ENCODE results near the gene RPGRIP1L.

DNA sequence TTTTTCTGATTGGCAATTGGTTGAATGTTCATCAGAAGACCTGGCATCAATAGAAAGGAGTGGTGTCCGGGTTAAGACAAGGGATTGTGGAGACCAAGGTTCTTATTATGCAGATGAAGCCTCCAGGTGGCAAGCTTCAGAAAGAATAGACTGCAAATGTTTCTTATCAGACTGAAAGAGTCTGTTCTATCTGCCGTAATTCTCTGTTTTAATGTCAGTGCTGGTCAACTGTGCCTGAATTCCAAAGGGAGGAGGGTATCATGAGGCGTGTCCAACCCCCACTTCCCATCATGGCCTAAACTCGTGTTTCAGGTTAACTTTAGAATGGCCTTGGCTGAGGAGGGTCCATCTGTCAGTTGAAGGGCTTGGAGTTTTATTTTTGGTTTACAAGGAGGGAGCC lies 140.2 kb downstream of the RPGRIP1L start:
- TF ChIP-seq EP300 (IDR thresholded peaks at IDR 0.05; ENCODE audit: borderline replicate concordance in 1 of 2, low read depth in 2 of 2, low read length in 2 of 2) (no peak), ZNF274 (IDR thresholded peaks at IDR 0.05; ENCODE audit: borderline replicate concordance, extremely low read depth, low read length) (no peak), SP1 (IDR thresholded peaks at IDR 0.05; ENCODE audit: low read depth, low read length) (no peak), EZH2 (IDR thresholded peaks at IDR 0.05; ENCODE audit: low read depth, low read length, severe bottlenecking) (no peak), POLR2AphosphoS5 (IDR thresholded peaks at IDR 0.05; ENCODE audit: low read depth, low read length) (no peak), RXRA (IDR thresholded peaks at IDR 0.05; ENCODE audit: insufficient read depth, low read depth, low read length) (no peak), TEAD4 (IDR thresholded peaks at IDR 0.05; ENCODE audit: low read depth, low read length) (no peak)
- TF ChIP-seq, protein P1, sequence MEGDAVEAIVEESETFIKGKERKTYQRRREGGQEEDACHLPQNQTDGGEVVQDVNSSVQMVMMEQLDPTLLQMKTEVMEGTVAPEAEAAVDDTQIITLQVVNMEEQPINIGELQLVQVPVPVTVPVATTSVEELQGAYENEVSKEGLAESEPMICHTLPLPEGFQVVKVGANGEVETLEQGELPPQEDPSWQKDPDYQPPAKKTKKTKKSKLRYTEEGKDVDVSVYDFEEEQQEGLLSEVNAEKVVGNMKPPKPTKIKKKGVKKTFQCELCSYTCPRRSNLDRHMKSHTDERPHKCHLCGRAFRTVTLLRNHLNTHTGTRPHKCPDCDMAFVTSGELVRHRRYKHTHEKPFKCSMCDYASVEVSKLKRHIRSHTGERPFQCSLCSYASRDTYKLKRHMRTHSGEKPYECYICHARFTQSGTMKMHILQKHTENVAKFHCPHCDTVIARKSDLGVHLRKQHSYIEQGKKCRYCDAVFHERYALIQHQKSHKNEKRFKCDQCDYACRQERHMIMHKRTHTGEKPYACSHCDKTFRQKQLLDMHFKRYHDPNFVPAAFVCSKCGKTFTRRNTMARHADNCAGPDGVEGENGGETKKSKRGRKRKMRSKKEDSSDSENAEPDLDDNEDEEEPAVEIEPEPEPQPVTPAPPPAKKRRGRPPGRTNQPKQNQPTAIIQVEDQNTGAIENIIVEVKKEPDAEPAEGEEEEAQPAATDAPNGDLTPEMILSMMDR (IDR thresholded peaks at IDR 0.05; ENCODE audit: control extremely low read depth in 1 of 3, insufficient read depth in 1 of 3, low read depth in 1 of 3, low read length in 3 of 3) = no peak
- TF ChIP-seq, protein P2, sequence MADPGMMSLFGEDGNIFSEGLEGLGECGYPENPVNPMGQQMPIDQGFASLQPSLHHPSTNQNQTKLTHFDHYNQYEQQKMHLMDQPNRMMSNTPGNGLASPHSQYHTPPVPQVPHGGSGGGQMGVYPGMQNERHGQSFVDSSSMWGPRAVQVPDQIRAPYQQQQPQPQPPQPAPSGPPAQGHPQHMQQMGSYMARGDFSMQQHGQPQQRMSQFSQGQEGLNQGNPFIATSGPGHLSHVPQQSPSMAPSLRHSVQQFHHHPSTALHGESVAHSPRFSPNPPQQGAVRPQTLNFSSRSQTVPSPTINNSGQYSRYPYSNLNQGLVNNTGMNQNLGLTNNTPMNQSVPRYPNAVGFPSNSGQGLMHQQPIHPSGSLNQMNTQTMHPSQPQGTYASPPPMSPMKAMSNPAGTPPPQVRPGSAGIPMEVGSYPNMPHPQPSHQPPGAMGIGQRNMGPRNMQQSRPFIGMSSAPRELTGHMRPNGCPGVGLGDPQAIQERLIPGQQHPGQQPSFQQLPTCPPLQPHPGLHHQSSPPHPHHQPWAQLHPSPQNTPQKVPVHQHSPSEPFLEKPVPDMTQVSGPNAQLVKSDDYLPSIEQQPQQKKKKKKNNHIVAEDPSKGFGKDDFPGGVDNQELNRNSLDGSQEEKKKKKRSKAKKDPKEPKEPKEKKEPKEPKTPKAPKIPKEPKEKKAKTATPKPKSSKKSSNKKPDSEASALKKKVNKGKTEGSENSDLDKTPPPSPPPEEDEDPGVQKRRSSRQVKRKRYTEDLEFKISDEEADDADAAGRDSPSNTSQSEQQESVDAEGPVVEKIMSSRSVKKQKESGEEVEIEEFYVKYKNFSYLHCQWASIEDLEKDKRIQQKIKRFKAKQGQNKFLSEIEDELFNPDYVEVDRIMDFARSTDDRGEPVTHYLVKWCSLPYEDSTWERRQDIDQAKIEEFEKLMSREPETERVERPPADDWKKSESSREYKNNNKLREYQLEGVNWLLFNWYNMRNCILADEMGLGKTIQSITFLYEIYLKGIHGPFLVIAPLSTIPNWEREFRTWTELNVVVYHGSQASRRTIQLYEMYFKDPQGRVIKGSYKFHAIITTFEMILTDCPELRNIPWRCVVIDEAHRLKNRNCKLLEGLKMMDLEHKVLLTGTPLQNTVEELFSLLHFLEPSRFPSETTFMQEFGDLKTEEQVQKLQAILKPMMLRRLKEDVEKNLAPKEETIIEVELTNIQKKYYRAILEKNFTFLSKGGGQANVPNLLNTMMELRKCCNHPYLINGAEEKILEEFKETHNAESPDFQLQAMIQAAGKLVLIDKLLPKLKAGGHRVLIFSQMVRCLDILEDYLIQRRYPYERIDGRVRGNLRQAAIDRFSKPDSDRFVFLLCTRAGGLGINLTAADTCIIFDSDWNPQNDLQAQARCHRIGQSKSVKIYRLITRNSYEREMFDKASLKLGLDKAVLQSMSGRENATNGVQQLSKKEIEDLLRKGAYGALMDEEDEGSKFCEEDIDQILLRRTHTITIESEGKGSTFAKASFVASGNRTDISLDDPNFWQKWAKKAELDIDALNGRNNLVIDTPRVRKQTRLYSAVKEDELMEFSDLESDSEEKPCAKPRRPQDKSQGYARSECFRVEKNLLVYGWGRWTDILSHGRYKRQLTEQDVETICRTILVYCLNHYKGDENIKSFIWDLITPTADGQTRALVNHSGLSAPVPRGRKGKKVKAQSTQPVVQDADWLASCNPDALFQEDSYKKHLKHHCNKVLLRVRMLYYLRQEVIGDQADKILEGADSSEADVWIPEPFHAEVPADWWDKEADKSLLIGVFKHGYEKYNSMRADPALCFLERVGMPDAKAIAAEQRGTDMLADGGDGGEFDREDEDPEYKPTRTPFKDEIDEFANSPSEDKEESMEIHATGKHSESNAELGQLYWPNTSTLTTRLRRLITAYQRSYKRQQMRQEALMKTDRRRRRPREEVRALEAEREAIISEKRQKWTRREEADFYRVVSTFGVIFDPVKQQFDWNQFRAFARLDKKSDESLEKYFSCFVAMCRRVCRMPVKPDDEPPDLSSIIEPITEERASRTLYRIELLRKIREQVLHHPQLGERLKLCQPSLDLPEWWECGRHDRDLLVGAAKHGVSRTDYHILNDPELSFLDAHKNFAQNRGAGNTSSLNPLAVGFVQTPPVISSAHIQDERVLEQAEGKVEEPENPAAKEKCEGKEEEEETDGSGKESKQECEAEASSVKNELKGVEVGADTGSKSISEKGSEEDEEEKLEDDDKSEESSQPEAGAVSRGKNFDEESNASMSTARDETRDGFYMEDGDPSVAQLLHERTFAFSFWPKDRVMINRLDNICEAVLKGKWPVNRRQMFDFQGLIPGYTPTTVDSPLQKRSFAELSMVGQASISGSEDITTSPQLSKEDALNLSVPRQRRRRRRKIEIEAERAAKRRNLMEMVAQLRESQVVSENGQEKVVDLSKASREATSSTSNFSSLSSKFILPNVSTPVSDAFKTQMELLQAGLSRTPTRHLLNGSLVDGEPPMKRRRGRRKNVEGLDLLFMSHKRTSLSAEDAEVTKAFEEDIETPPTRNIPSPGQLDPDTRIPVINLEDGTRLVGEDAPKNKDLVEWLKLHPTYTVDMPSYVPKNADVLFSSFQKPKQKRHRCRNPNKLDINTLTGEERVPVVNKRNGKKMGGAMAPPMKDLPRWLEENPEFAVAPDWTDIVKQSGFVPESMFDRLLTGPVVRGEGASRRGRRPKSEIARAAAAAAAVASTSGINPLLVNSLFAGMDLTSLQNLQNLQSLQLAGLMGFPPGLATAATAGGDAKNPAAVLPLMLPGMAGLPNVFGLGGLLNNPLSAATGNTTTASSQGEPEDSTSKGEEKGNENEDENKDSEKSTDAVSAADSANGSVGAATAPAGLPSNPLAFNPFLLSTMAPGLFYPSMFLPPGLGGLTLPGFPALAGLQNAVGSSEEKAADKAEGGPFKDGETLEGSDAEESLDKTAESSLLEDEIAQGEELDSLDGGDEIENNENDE (IDR thresholded peaks at IDR 0.05; ENCODE audit: insufficient replicate concordance, low read length) = no peak
- TF ChIP-seq, protein P3, sequence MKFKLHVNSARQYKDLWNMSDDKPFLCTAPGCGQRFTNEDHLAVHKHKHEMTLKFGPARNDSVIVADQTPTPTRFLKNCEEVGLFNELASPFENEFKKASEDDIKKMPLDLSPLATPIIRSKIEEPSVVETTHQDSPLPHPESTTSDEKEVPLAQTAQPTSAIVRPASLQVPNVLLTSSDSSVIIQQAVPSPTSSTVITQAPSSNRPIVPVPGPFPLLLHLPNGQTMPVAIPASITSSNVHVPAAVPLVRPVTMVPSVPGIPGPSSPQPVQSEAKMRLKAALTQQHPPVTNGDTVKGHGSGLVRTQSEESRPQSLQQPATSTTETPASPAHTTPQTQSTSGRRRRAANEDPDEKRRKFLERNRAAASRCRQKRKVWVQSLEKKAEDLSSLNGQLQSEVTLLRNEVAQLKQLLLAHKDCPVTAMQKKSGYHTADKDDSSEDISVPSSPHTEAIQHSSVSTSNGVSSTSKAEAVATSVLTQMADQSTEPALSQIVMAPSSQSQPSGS (IDR thresholded peaks at IDR 0.05; ENCODE audit: low read length) = no peak
- TF ChIP-seq, protein P4, sequence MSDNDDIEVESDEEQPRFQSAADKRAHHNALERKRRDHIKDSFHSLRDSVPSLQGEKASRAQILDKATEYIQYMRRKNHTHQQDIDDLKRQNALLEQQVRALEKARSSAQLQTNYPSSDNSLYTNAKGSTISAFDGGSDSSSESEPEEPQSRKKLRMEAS (IDR thresholded peaks at IDR 0.05) = no peak

Data from H1 (cell line).